GM21825 (cell line): ENCODE results near the gene CFD.
"Not testable (repeated sequence)": the region's sequence is repeated elsewhere in the genome, so short reads cannot be mapped to it uniquely, and the experiment has no call there.

Experiments
- ATAC-seq: cut with Tn5 transposase; IDR thresholded peaks from one replicate; pipeline ENCODE4 v1.9.1; 2021; ENCODE audit warnings: mild to moderate bottlenecking, moderate library complexity; ENCODE audit not compliant: unreplicated experiment

Gene CFD

GRCh38 chr19:825897-826644 is 33.4 kb upstream of the CFD start:
- no peak for ATAC-seq

GRCh38 chr19:827314-827709 is 32.2 kb upstream of the CFD start:
- no peak for ATAC-seq

GRCh38 chr19:827710-828321 is 31.6 kb upstream of the CFD start, which contains the start of gene AZU1:
Gene AZU1, plus strand, starts transcription at chr19:827837. Its CDS starts 10 bp downstream, at chr19:827847.
- no peak for ATAC-seq

GRCh38 chr19:829129-829758 is 30.2 kb upstream of the CFD start:
- ATAC-seq = no peak

- no peak for ATAC-seq
These were observed 27.8 kb upstream of the CFD start for GRCh38 chr19:831407-832369.

- no peak for ATAC-seq
These were observed 25.2 kb upstream of the CFD start for GRCh38 chr19:834216-834615.

GRCh38 chr19:835210-835810 is 24.2 kb upstream of the CFD start:
- no peak for ATAC-seq

- no peak for ATAC-seq
These were observed 18.8 kb upstream of the CFD start, which contains the start of gene PRTN3 for GRCh38 chr19:840519-841206. Gene PRTN3, plus strand, starts transcription at chr19:840999. Its CDS starts 10 bp downstream, at chr19:841009.

- ATAC-seq = not testable (repeated sequence)
These were observed 16.7 kb upstream of the CFD start for GRCh38 chr19:842802-843179.

- no peak for ATAC-seq
These were observed 16.2 kb upstream of the CFD start for GRCh38 chr19:843180-843835.

- no peak for ATAC-seq
These were observed 15.5 kb upstream of the CFD start for GRCh38 chr19:843836-844545.

GRCh38 chr19:844546-844971 is 14.9 kb upstream of the CFD start:
- ATAC-seq = no peak

- ATAC-seq = no peak
These were observed 13.6 kb upstream of the CFD start for GRCh38 chr19:845707-846521.

- no peak for ATAC-seq
These were observed 11.0 kb upstream of the CFD start for GRCh38 chr19:848386-848921.

GRCh38 chr19:849195-849594 is 10.3 kb upstream of the CFD start:
- not testable (repeated sequence) for ATAC-seq

- no peak for ATAC-seq
These were observed 9.1 kb upstream of the CFD start for GRCh38 chr19:850221-850978.

GRCh38 chr19:850979-851335 is 8.5 kb upstream of the CFD start:
- ATAC-seq = no peak
